GM18508 (cell line): ENCODE data around the gene ROR2.

ENCODE experiments used
- ATAC-seq: cut with Tn5 transposase; IDR thresholded peaks from one replicate; pipeline ENCODE4 v1.9.1; 2021; ENCODE audit warnings: moderate number of reproducible peaks; ENCODE audit not compliant: insufficient read depth, unreplicated experiment

Gene ROR2

GRCh38 chr9:91765296-91765695 is 184.7 kb downstream of the ROR2 start:
- ATAC-seq = no peak

DNA sequence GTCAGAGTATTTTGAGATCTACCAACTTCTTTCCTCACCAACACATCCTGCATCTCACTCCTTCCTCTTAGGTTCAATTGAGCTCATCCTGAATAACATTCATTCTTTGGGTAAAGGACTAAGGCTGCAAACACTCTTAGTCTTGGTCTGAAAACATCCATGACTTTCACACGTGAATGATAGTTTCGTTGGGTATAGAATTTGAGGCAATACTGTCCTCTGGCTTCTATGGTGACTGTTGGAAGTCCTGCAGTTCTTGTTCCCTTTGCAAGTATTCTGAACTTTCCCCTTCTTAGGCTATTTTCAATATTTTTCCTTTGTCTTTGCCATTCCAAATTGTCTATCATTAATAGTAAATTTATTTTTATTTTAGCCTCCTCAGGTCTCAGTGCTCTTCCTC is 185.4 kb downstream of the ROR2 start:
- no peak for ATAC-seq

- ATAC-seq = no peak
Observed at GRCh38 chr9:91761362-91761761, 188.7 kb downstream of the ROR2 start.

GRCh38 chr9:91760906-91761305 is 189.1 kb downstream of the ROR2 start:
- ATAC-seq = no peak

- ATAC-seq = peak; percentile 63
Observed at GRCh38 chr9:91758491-91758981, 191.5 kb downstream of the ROR2 start.

- no peak for ATAC-seq
Observed at GRCh38 chr9:91757782-91758181, 192.2 kb downstream of the ROR2 start.

DNA sequence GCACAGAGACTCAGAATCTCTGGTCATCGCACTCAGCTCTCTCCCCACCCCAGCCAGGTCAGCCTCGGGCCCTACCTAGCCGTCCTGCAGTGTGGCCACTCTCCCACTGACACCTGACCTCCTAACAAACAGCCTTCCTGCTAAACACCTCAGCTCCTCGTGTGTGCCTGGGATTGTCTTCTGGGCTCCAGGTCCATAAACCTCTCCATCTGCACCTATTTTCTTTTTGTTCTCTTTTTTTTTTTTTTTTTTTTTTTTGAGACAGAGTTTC is 193.6 kb downstream of the ROR2 start:
- ATAC-seq = no peak

DNA sequence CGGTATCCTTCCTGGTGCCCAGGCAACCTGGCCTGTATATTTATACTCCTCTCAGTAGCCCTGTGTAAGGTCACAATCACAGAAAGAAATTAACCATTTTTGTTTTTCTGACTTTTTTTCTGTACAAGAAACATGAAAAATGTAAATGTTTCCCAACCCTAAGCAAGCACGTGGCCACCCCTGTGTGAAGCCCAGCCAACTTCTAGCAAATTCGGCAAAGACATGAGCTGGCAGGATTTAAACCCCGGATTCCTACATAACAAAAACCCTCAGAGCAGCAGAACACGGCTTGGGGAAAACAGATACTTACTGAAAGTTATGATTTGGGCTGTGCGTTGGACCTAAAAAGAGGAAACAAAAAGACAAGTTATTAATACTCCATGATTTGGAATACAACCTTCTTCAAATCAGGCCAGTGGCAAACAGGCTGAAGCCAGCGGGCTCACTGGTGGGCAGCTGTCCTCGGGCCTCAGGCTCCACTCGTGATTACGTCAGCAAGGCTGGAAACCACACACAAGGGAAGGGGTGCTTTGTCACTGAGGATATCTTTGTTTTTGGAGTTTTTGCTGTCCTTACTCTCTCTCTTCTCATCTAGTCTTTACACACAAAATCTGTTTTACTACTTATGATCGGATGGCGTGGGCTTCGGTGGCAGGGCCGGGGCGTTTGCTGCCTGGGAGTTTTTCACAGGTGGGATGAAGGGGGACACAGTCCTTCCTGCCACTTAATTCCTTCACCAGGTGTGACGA is 194.1 kb downstream of the ROR2 start:
- ATAC-seq = no peak

- ATAC-seq = no peak
Observed at GRCh38 chr9:91753711-91754110, 196.3 kb downstream of the ROR2 start.

DNA sequence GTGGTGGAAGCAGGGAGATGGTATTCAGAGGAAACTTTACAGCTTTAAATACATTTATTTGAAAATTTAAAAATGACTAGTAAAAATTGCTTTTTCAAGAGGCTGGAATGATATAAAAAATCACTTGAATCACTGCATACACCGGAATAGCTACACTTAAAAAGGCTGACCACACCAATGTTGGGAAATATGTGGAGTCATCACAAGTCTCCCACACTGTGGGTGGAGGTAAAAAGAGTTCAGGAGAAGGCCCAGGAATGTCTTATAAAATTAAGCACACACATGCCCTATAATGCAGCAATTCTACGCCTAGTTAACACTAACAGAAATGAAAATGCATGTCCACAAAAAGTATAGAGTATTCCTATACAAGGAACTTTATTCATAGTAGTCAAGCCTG is 198.1 kb downstream of the ROR2 start:
- ATAC-seq = no peak

DNA sequence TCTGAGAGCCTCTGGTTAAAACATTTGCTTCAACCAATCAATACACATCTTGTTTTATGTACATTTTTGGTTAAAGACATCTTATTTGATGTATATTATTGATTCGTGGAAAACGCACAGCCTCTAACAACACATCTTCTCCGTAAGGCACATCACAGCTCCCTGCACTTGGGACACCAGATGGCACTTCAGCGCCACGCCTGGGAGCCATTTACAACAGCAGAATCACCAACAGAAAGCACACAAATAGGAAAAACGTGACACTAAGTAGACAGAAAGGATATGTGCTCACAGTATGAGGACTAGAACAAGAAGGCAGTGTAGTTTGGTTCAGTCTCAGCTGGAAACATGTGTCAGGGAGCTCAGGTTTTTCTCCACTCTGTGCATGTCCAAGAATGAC is 199.7 kb downstream of the ROR2 start:
- no peak for ATAC-seq

- no peak for ATAC-seq
Observed at GRCh38 chr9:91746904-91747303, 203.1 kb downstream of the ROR2 start.

DNA sequence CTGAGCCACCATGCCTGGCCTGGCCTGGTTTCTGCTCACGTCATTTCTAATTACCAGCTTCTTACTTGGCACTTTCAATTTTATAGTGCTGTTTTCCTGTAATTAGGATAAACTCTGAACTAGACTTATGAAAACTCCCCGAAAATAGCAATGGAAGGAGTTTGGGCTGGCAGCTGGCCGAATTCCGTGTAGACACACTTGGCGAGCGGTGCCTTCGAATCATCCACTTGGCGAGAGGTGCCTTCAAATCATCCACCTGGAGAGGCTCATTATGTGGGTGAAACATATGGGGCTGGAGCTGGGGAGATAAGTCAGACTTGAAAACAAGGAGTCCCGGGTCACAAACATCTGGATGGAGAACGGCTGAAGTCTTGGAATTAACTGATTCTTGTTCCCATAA is 203.7 kb downstream of the ROR2 start:
- no peak for ATAC-seq

GRCh38 chr9:91744114-91744513 is 205.9 kb downstream of the ROR2 start:
- no peak for ATAC-seq

GRCh38 chr9:91741522-91741921 is 208.5 kb downstream of the ROR2 start:
- no peak for ATAC-seq

DNA sequence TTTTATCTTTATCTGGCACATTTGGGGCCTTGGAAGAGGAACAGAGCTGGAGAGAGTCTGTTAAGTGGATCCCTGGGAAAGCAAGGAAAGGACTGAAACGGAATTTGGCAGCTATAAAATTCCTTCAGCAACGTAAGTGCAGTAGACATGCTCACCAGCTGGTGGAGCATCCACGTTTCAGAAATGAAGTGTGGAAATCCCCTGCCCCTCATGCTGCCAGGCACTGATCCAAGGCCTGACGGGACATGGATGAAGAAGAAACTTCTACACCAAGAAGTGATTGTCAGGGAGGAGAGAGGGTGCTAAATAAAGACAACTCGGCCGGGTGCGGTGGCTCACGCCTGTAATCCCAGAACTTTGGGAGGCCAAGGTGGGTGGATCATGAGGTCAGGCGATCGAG is 209.3 kb downstream of the ROR2 start:
- ATAC-seq = no peak

GRCh38 chr9:91736898-91737601 is 213.0 kb downstream of the ROR2 start:
- ATAC-seq = no peak

DNA sequence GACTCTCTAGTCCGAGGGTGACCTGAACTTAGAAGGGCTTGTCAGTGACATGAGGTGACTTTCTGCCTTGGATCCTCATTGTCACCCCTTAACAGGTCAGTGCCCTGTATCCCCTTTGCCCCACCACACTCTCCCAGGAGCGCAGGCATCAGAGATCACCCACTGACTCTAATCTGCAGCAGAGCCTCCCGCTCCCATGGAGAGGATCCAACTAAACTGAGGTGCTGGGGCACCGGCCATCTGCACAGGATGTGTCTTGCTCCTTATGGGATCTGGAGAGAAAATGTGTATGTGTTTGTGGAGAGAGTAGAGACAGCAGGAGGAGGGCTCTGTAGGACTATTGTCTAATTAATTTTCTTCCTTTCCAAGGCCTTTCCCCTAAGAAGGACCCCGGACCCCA is 213.7 kb downstream of the ROR2 start:
- no peak for ATAC-seq

DNA sequence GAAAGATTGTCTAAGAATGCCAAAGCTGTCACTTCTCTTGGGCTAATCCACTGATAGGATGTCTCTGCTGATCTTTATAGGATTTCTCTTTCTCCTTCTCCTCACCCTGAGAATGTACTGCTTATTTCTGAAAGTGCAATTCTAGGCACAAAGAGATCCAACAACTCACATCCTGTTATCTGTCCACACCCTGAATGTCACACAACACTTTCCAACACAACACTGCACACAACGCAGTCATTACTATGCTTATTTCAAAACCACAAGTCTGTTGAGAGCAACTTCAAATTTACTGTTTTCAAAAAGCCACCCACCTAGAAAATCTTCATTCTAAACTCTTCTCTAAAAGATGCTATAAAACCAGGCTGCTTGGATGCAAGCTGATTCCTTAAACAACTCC is 215.0 kb downstream of the ROR2 start:
- no peak for ATAC-seq

DNA sequence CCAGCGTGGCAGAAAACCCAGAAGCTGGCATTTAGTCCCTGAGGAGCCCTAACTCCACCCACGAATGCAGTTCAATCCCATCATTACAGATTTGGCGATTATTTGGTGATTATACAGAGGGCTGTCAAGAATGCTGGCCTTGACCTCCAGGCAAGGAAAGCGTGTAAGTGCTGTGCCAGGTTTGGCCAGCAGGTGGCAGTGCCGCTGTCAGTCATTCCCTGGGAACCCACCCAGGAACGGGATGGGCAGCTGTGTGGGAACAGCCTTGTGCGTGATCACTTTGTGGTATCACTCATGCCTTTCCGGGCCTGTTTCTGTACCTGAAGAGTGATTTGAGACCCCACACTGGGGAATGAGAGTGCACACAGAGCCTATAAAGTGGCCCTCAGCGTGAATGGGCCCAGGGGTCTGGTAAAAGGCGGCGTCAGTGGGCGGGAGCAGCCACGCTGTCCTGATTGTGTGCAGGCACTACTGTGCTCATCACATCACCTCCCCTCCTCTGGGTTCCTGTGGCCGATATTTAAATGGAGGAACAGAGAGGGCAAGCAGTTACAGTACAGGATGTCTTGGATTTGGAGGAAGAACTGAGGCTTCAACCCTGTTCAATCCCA is 215.6 kb downstream of the ROR2 start:
- no peak for ATAC-seq

- ATAC-seq = no peak
Observed at GRCh38 chr9:91733006-91733624, 216.9 kb downstream of the ROR2 start.
